Neural crest cell (in vitro differentiated cells): ENCODE results near the gene PPM1E. TPM values are rescaled to one million over a fixed set of nuclear protein-coding genes. Genes with fewer than 3 reads are reported as not detected.
"Not testable (repeated sequence)": the region's sequence is repeated elsewhere in the genome, so short reads cannot be mapped to it uniquely, and the experiment has no call there.

ENCODE experiments used
- DNase-seq: peaks from one replicate; pipeline ENCODE4 v3.0.0; 2021; ENCODE audit warnings: low read depth, mixed read lengths, low spot score
- H3K27ac Mint-ChIP-seq: one replicate; pipeline ENCODE4 v1.8.0; 2021; ENCODE audit warnings: mild to moderate bottlenecking, mixed read lengths; ENCODE audit not compliant: unreplicated experiment
- H3K27me3 Mint-ChIP-seq: 2 replicates; pipeline ENCODE4 v1.8.0; 2021; ENCODE audit warnings: low read depth, mild to moderate bottlenecking, mixed read lengths
- H3K36me3 Mint-ChIP-seq: 2 replicates; pipeline ENCODE4 v1.8.0; 2021; ENCODE audit warnings: low read depth, mild to moderate bottlenecking, mixed read lengths
- H3K4me1 Mint-ChIP-seq: 2 replicates; pipeline ENCODE4 v1.8.0; 2021; ENCODE audit warnings: mixed read lengths
- H3K4me3 Mint-ChIP-seq: one replicate; pipeline ENCODE4 v1.8.0; 2021; ENCODE audit warnings: mild to moderate bottlenecking, mixed read lengths
- H3K9me3 Mint-ChIP-seq: 2 replicates; pipeline ENCODE4 v1.8.0; 2021; ENCODE audit warnings: mixed read lengths
- CTCF ChIP-seq: fragments of 200-600 bp; sonication (generic); conservative IDR thresholded peaks from 2 replicates; pipeline ENCODE4 v1.5.0; 2021; ENCODE audit warnings: antibody characterized with exemption, mild to moderate bottlenecking
- total RNA-seq: library from RNA; stranded (reverse); gene quantifications from 2 replicates; pipeline ENCODE4 v1.2.1, GENCODE V29; 2021

The PPM1E gene
- total RNA-seq, 1 donor from 2014 or later: 15.2 TPM

GRCh38 chr17:58840820-58841612 lies 85.4 kb downstream of the PPM1E start:
- no peaks in the 10 kb centered on the region for H3K4me1 Mint-ChIP-seq
- no peaks in the 10 kb centered on the region for H3K27me3 Mint-ChIP-seq

GRCh38 chr17:58846413-58846812 lies 90.8 kb downstream of the PPM1E start:
- H3K4me1 Mint-ChIP-seq, H3K4me3 Mint-ChIP-seq, H3K27ac Mint-ChIP-seq, DNase-seq, H3K27me3 Mint-ChIP-seq: not testable (repeated sequence)
- Mint-ChIP-seq H3K36me3 (peaks cover 23% of the 10 kb centered on the region), H3K9me3 (peaks cover 10% of the 10 kb centered on the region)

More at GRCh38 chr17:58840820-58841612, 85.4 kb downstream of the PPM1E start:
- TF ChIP-seq CTCF: no peak
- Mint-ChIP-seq H3K36me3 (no peaks in the 10 kb centered on the region), H3K9me3 (no peaks in the 10 kb centered on the region), H3K4me3 (no peak overlapping the region), H3K27ac (no peak overlapping the region)
- no peak for DNase-seq

GRCh38 chr17:58850106-58850505 lies 94.5 kb downstream of the PPM1E start:
- peaks cover 12% of the 10 kb centered on the region for H3K9me3 Mint-ChIP-seq

GRCh38 chr17:58865301-58865700 lies 109.6 kb downstream of the PPM1E start:
- TF ChIP-seq CTCF: no peak
- H3K36me3 Mint-ChIP-seq: no peaks in the 10 kb centered on the region
- H3K4me3 Mint-ChIP-seq: no peak overlapping the region
- DNase-seq: no peak
- H3K27ac Mint-ChIP-seq: no peak overlapping the region
- H3K27me3 Mint-ChIP-seq: no peaks in the 10 kb centered on the region
- peaks cover 3% of the 10 kb centered on the region for H3K4me1 Mint-ChIP-seq
- no peaks in the 10 kb centered on the region for H3K9me3 Mint-ChIP-seq

More at GRCh38 chr17:58850106-58850505, 94.5 kb downstream of the PPM1E start:
- DNase-seq, H3K4me1 Mint-ChIP-seq, H3K4me3 Mint-ChIP-seq, H3K27ac Mint-ChIP-seq, H3K27me3 Mint-ChIP-seq: not testable (repeated sequence)
- H3K36me3 Mint-ChIP-seq: peaks cover 23% of the 10 kb centered on the region

- no peak for TF ChIP-seq CTCF
- H3K36me3 Mint-ChIP-seq: no peaks in the 10 kb centered on the region
- no peaks in the 10 kb centered on the region for H3K9me3 Mint-ChIP-seq
- no peak overlapping the region for H3K4me3 Mint-ChIP-seq
- no peaks in the 10 kb centered on the region for H3K27me3 Mint-ChIP-seq
- peaks cover 1% of the 10 kb centered on the region for H3K4me1 Mint-ChIP-seq
- no peak for DNase-seq
- H3K27ac Mint-ChIP-seq: no peak overlapping the region
Observed at GRCh38 chr17:58870747-58871146, 115.1 kb downstream of the PPM1E start.

GRCh38 chr17:58873926-58874325 lies 118.3 kb downstream of the PPM1E start:
- no peak for DNase-seq
- Mint-ChIP-seq H3K27me3 (no peaks in the 10 kb centered on the region), H3K4me1 (no peaks in the 10 kb centered on the region), H3K36me3 (no peaks in the 10 kb centered on the region), H3K27ac (no peak overlapping the region), H3K4me3 (no peak overlapping the region), H3K9me3 (no peaks in the 10 kb centered on the region)
- TF ChIP-seq CTCF: no peak
